ENCODE data around the gene GABRR2.

The GABRR2 gene

GRCh38 chr6:89255417-89255816 lies 59.7 kb downstream of the GABRR2 start:
- DNase-seq (ENCODE audit: extremely low spot score), result no peak
- ChIA-PET POLR2A (interaction anchor here (0.9 kb wide), 1 partner anchor 110 kb away, joined by 3 read pairs; no protein-coding TSS in a partner anchor), CTCF (no interaction called here)
- TF ChIP-seq FOXA1 (IDR thresholded peaks at IDR 0.05) (no peak), TARDBP (IDR thresholded peaks at IDR 0.05) (no peak), SUZ12 (IDR thresholded peaks at IDR 0.05) (no peak), HDGF (IDR thresholded peaks at IDR 0.05; ENCODE audit: borderline replicate concordance) (no peak), NFRKB (IDR thresholded peaks at IDR 0.05) (no peak), FOXK2 (IDR thresholded peaks at IDR 0.05) (no peak), ZNF384 (IDR thresholded peaks at IDR 0.05) (no peak), ELF4 (IDR thresholded peaks at IDR 0.05) (no peak), PKNOX1 (IDR thresholded peaks at IDR 0.05) (no peak), FOXM1 (IDR thresholded peaks at IDR 0.05; ENCODE audit: borderline replicate concordance) (no peak), ARNT (IDR thresholded peaks at IDR 0.05) (no peak), LEF1 (IDR thresholded peaks at IDR 0.05; ENCODE audit: borderline replicate concordance) (no peak), SP1 (IDR thresholded peaks at IDR 0.05) (no peak), L3MBTL2 (conservative IDR thresholded peaks at IDR 0.05) (no peak), CTBP1 (IDR thresholded peaks at IDR 0.05; ENCODE audit: borderline replicate concordance) (no peak), BHLHE40 (IDR thresholded peaks at IDR 0.05; ENCODE audit: borderline replicate concordance) (no peak)

- CTCF ChIA-PET, result no interaction called here
- DNase-seq (ENCODE audit: extremely low spot score), result no peak
- POLR2A ChIA-PET, result no interaction called here
- TF ChIP-seq LEF1 (IDR thresholded peaks at IDR 0.05; ENCODE audit: borderline replicate concordance), result no peak
- TF ChIP-seq ELF4 (IDR thresholded peaks at IDR 0.05), result no peak
- TF ChIP-seq NFRKB (IDR thresholded peaks at IDR 0.05), result no peak
- TF ChIP-seq ARNT (IDR thresholded peaks at IDR 0.05), result no peak
- TF ChIP-seq CTBP1 (IDR thresholded peaks at IDR 0.05; ENCODE audit: borderline replicate concordance), result no peak
- TF ChIP-seq PKNOX1 (IDR thresholded peaks at IDR 0.05), result no peak
- no peak for TF ChIP-seq FOXK2 (IDR thresholded peaks at IDR 0.05)
Measured at GRCh38 chr6:89254569-89254968, 60.5 kb downstream of the GABRR2 start.

- TF ChIP-seq BHLHE40 (IDR thresholded peaks at IDR 0.05; ENCODE audit: borderline replicate concordance), result no peak
- TF ChIP-seq HDGF (IDR thresholded peaks at IDR 0.05; ENCODE audit: borderline replicate concordance), result no peak
- TF ChIP-seq ELF4 (IDR thresholded peaks at IDR 0.05), result no peak
- TF ChIP-seq ZNF384 (IDR thresholded peaks at IDR 0.05), result no peak
- TF ChIP-seq FOXK2 (IDR thresholded peaks at IDR 0.05), result no peak
- no peak for TF ChIP-seq L3MBTL2 (conservative IDR thresholded peaks at IDR 0.05)
- no peak for TF ChIP-seq ARNT (IDR thresholded peaks at IDR 0.05)
- ChIA-PET POLR2A (interaction anchor here (1.5 kb wide), 1 partner anchor 290 kb away, joined by 3 read pairs; the partner anchor contains the start of gene RNGTT), CTCF (no interaction called here)
- DNase-seq (ENCODE audit: extremely low spot score), result no peak
Measured at GRCh38 chr6:89252907-89253306, 62.2 kb downstream of the GABRR2 start.

GRCh38 chr6:89251976-89252375 lies 63.1 kb downstream of the GABRR2 start:
- TF ChIP-seq NFRKB (IDR thresholded peaks at IDR 0.05), result no peak
- no peak for TF ChIP-seq LEF1 (IDR thresholded peaks at IDR 0.05; ENCODE audit: borderline replicate concordance)
- TF ChIP-seq PKNOX1 (IDR thresholded peaks at IDR 0.05), result no peak
- no peak for TF ChIP-seq FOXK2 (IDR thresholded peaks at IDR 0.05)
- TF ChIP-seq SUZ12 (IDR thresholded peaks at IDR 0.05), result no peak
- TF ChIP-seq ELF4 (IDR thresholded peaks at IDR 0.05), result no peak
- TF ChIP-seq ARNT (IDR thresholded peaks at IDR 0.05), result no peak
- no peak for TF ChIP-seq FOXA1 (IDR thresholded peaks at IDR 0.05)
- TF ChIP-seq L3MBTL2 (conservative IDR thresholded peaks at IDR 0.05), result no peak
- TF ChIP-seq TARDBP (IDR thresholded peaks at IDR 0.05), result no peak
- no peak for TF ChIP-seq HDGF (IDR thresholded peaks at IDR 0.05; ENCODE audit: borderline replicate concordance)
- TF ChIP-seq FOXM1 (IDR thresholded peaks at IDR 0.05; ENCODE audit: borderline replicate concordance), result no peak
- no peak for TF ChIP-seq BHLHE40 (IDR thresholded peaks at IDR 0.05; ENCODE audit: borderline replicate concordance)
- no peak for TF ChIP-seq CTBP1 (IDR thresholded peaks at IDR 0.05; ENCODE audit: borderline replicate concordance)
- no peak for TF ChIP-seq ZNF384 (IDR thresholded peaks at IDR 0.05)
- TF ChIP-seq SP1 (IDR thresholded peaks at IDR 0.05), result no peak
- ChIA-PET CTCF (no interaction called here), POLR2A (no interaction called here)
- DNase-seq (ENCODE audit: extremely low spot score), result no peak

- TF ChIP-seq NFRKB (IDR thresholded peaks at IDR 0.05) (no peak), SUZ12 (IDR thresholded peaks at IDR 0.05) (no peak), TARDBP (IDR thresholded peaks at IDR 0.05) (no peak), FOXM1 (IDR thresholded peaks at IDR 0.05; ENCODE audit: borderline replicate concordance) (no peak), FOXK2 (IDR thresholded peaks at IDR 0.05) (no peak), ELF4 (IDR thresholded peaks at IDR 0.05) (no peak), PKNOX1 (IDR thresholded peaks at IDR 0.05) (no peak), FOXA1 (IDR thresholded peaks at IDR 0.05) (no peak), HDGF (IDR thresholded peaks at IDR 0.05; ENCODE audit: borderline replicate concordance) (no peak), L3MBTL2 (conservative IDR thresholded peaks at IDR 0.05) (no peak), ARNT (IDR thresholded peaks at IDR 0.05) (no peak), ZNF384 (IDR thresholded peaks at IDR 0.05) (no peak)
- DNase-seq (ENCODE audit: extremely low spot score), result no peak
- CTCF ChIA-PET, result interaction anchor here (1.0 kb wide), 1 partner anchor 8 kb away, joined by 3 read pairs; no protein-coding TSS in a partner anchor
- POLR2A ChIA-PET, result no interaction called here
Measured at GRCh38 chr6:89251170-89251569, 63.9 kb downstream of the GABRR2 start.

- ChIA-PET CTCF (interaction anchor here (0.6 to 1.1 kb wide), 2 partner anchors 172 to 268 kb away, joined by 3 read pairs; no protein-coding TSS in a partner anchor), POLR2A (no interaction called here)
- TF ChIP-seq L3MBTL2 (conservative IDR thresholded peaks at IDR 0.05) (no peak), FOXM1 (IDR thresholded peaks at IDR 0.05; ENCODE audit: borderline replicate concordance) (no peak), SUZ12 (IDR thresholded peaks at IDR 0.05) (no peak), SP1 (IDR thresholded peaks at IDR 0.05) (no peak), ZNF384 (IDR thresholded peaks at IDR 0.05) (no peak), PKNOX1 (IDR thresholded peaks at IDR 0.05) (no peak), HDGF (IDR thresholded peaks at IDR 0.05; ENCODE audit: borderline replicate concordance) (no peak), FOXA1 (IDR thresholded peaks at IDR 0.05) (no peak), FOXK2 (IDR thresholded peaks at IDR 0.05) (no peak), CTBP1 (IDR thresholded peaks at IDR 0.05; ENCODE audit: borderline replicate concordance) (no peak), LEF1 (IDR thresholded peaks at IDR 0.05; ENCODE audit: borderline replicate concordance) (no peak), NFRKB (IDR thresholded peaks at IDR 0.05) (no peak), ARNT (IDR thresholded peaks at IDR 0.05) (no peak), TARDBP (IDR thresholded peaks at IDR 0.05) (no peak), BHLHE40 (IDR thresholded peaks at IDR 0.05; ENCODE audit: borderline replicate concordance) (no peak), ELF4 (IDR thresholded peaks at IDR 0.05) (no peak)
- no peak for DNase-seq (ENCODE audit: extremely low spot score)
Measured at GRCh38 chr6:89250239-89250638, 64.9 kb downstream of the GABRR2 start.

Measured in HEK293T (cell line).